ENCODE results near the gene ARID1B. TPM values are rescaled to one million over a fixed set of nuclear protein-coding genes. Genes with fewer than 3 reads are reported as not detected.

The ARID1B gene
- total and polyA plus RNA-seq, 9 of the 15 experiments (the other 6 are each of a cell fraction or from before 2014, with no cell fraction given), result 12.5 to 50.5 (median 25.8) TPM

DNA sequence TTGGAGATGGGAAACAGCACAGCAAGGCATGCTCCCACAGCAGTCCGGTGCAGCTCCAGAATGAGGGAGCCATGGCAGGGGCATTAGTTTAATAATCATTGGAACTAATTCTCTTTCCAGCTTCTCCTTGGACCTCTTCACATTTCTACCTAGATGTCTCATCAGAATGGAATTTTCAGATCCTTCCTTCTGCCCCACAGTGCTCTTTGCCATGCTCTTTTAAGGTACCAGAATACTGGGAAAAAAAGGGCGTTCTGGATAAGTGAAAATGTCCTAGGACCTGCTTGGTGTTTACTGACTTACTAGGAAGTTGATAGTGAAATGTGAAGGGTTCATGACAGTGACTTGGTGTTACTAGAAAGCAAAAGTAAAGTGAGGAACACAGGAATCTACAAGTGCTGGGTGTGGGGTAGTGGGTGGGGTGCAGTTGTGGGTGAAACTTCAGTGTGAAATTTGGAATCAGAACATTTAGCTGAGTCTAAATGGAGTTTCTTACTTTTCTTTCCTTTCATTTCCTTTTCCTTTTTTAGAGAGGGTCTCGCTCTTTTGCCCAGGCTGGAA, 207.1 kb downstream of the ARID1B start:
- FAIRE-seq, result no peak
- 87% methylated on average over 3 of the region's 3 CpGs for WGBS (ENCODE audit: insufficient coverage, low coverage, missing lambda C conversion rate)
- ATAC-seq, result no peak
- intact Hi-C loops (cut with micrococcal nuclease), result no loop called here
- ChIA-PET POLR2A (interaction anchor here (1.9 kb wide), 1 partner anchor 11 kb away, joined by 11 read pairs; no protein-coding TSS in a partner anchor), CTCF (ENCODE audit: low intra/inter-chr PET ratio) (no interaction called here)
- no TSS peak for BruUV-seq (replicated peaks)
- Histone ChIP-seq H3K27me3 (ENCODE audit: control insufficient read depth in 2 of 2, insufficient read depth in 2 of 2, low read length in 2 of 2) (no peaks in the 10 kb centered on the region), H3K9ac (ENCODE audit: insufficient read depth in 1 of 2, low read depth in 2 of 2, low read length in 2 of 2) (no peak overlapping the region), H3K4me2 (ENCODE audit: insufficient read depth, low read length) (no peak overlapping the region), H3K4me3 (no peak overlapping the region), H3K9me1 (ENCODE audit: control insufficient read depth, insufficient read depth, low read length) (peaks cover 11% of the 10 kb centered on the region), H3K4me1 (replicated peaks in 1 of 2; ENCODE audit: control insufficient read depth in 2 of 2, insufficient read depth in 2 of 2, low read length in 2 of 2) (peaks cover 9 to 21% of the 10 kb centered on the region in 2 experiments), H4K20me1 (replicated peaks; ENCODE audit: control insufficient read depth, insufficient read depth, low read length) (peaks cover 15% of the 10 kb centered on the region), H3K9me3 (replicated peaks; ENCODE audit: control insufficient read depth, insufficient read depth, low read depth, low read length) (no peaks in the 10 kb centered on the region), H3K79me2 (ENCODE audit: control insufficient read depth, insufficient read depth, low read length) (peaks cover 61% of the 10 kb centered on the region), H3K27ac (ENCODE audit: extremely low read depth, low read depth, low read length) (no peak overlapping the region), H2AFZ (ENCODE audit: low read depth, low read length) (no peak overlapping the region), H3K36me3 (ENCODE audit: control insufficient read depth, insufficient read depth, low read length) (no peaks in the 10 kb centered on the region)
- TF ChIP-seq BRCA1 (IDR thresholded peaks at IDR 0.05) (no peak), BRCA1 (CRISPR knock-in tag; IDR thresholded peaks at IDR 0.05) (no peak), ZNF436 (CRISPR knock-in tag; IDR thresholded peaks at IDR 0.05) (no peak), HDAC3 (IDR thresholded peaks at IDR 0.05; ENCODE audit: borderline replicate concordance, partially characterized antibody) (no peak), NCOR1 (IDR thresholded peaks at IDR 0.05) (no peak), YBX1 (IDR thresholded peaks at IDR 0.05) (no peak), POLR3G (IDR thresholded peaks at IDR 0.05; ENCODE audit: extremely low read depth, insufficient read length, insufficient replicate concordance) (no peak), HOXB6 (CRISPR knock-in tag; IDR thresholded peaks at IDR 0.05; ENCODE audit: borderline replicate concordance) (no peak), ZNF668 (CRISPR knock-in tag; IDR thresholded peaks at IDR 0.05) (no peak), SLC30A9 (CRISPR knock-in tag; IDR thresholded peaks at IDR 0.05) (no peak), BMI1 (IDR thresholded peaks at IDR 0.05; ENCODE audit: low read length) (no peak), TOE1 (IDR thresholded peaks at IDR 0.05; ENCODE audit: borderline replicate concordance) (no peak), TOE1 (CRISPR knock-in tag; IDR thresholded peaks at IDR 0.05; ENCODE audit: borderline replicate concordance, low read depth) (no peak), TBL1XR1 (IDR thresholded peaks at IDR 0.05; ENCODE audit: low read length in 2 of 2) (no peak)
- TF ChIP-seq, protein P1, sequence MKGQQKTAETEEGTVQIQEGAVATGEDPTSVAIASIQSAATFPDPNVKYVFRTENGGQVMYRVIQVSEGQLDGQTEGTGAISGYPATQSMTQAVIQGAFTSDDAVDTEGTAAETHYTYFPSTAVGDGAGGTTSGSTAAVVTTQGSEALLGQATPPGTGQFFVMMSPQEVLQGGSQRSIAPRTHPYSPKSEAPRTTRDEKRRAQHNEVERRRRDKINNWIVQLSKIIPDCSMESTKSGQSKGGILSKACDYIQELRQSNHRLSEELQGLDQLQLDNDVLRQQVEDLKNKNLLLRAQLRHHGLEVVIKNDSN (CRISPR knock-in tag; IDR thresholded peaks at IDR 0.05), result no peak
- in situ Hi-C loops (cut with MboI), result no loop called here
- DNase-seq (ENCODE audit: extremely low read depth in 1 of 4, low spot score in 3 of 4), result no peak
